DOHH2 (cell line): Measurements from ENCODE around the gene TTC27.

Experiments
- CTCF ChIP-seq: fragments of 200-600 bp; sonication (generic); IDR thresholded peaks from one replicate; pipeline ENCODE4 v1.5.1; 2014; ENCODE audit warnings: antibody characterized with exemption, mild to moderate bottlenecking, low read depth, low read length; ENCODE audit not compliant: poor library complexity, severe bottlenecking
- EZH2phosphoT487 ChIP-seq: fragments of 200-600 bp; sonication (generic); IDR thresholded peaks from 2 replicates; pipeline ENCODE4 v1.6.1; 2017; ENCODE audit warnings: borderline replicate concordance, mild to moderate bottlenecking, antibody characterized with exemption, low read length, moderate library complexity, mixed read lengths

- no peak for TF ChIP-seq CTCF
- TF ChIP-seq EZH2phosphoT487, result no peak
Measured at GRCh38 chr2:32614084-32614483, 13.8 kb upstream of the TTC27 start.
